ENCODE results near the gene MYL5.
A peak's percentile ranks its signal among the peaks of the same experiment; 100 is the strongest.

MYL5 gene

DNA sequence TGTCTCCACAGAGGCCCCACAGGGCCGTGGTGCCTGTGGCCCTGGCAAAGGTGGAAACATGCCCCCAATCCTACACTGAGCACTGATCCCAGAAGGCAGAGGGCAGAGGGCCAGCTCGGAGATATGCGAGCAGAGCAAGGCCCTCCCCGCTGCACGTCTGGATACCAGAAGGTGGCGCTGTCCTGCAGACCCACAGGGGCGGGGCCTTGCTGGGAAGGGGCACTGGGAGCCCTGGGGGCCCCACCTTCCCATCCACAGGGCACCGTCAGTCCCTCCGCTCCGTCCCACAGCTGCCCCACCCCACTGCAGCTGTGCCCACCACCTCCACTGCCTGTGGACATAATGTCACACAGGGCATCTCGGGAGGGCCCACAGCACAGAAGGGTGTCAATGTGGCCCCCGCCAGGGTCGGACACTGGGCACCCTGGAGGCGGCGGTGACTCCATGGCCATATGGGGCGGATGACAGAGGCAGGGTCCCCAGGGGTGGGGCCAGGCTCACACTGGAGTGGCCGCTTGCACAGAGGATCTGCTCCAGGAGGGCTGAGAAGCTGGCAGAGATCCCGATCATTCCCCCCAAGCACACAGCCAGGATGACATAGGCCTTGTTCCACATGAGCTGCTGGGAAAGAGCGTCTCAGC lies 9.8 kb downstream of the MYL5 start (continued):
- TF ChIP-seq ZNF623 (tag by site-specific recombination; IDR thresholded peaks at IDR 0.05) (no peak), ZFP37 (tag by site-specific recombination; IDR thresholded peaks at IDR 0.05) (no peak), ZNF626 (tag by site-specific recombination; IDR thresholded peaks at IDR 0.05) (no peak), ZNF221 (tag by site-specific recombination; IDR thresholded peaks at IDR 0.05; ENCODE audit: borderline replicate concordance) (no peak), ZNF501 (tag by site-specific recombination; IDR thresholded peaks at IDR 0.05) (no peak), ZBTB48 (tag by site-specific recombination; IDR thresholded peaks at IDR 0.05) (no peak; the same call in 1 of the 2 replicates), ZNF791 (tag by site-specific recombination; IDR thresholded peaks at IDR 0.05) (no peak), ZNF777 (tag by site-specific recombination; IDR thresholded peaks at IDR 0.05; ENCODE audit: borderline replicate concordance) (no peak), OVOL3 (tag by site-specific recombination; IDR thresholded peaks at IDR 0.05) (no peak), HOXD13 (CRISPR knock-in tag; IDR thresholded peaks at IDR 0.05; ENCODE audit: borderline replicate concordance) (no peak), ZNF792 (tag by site-specific recombination; IDR thresholded peaks at IDR 0.05) (no peak), ZNF707 (tag by site-specific recombination; IDR thresholded peaks at IDR 0.05) (no peak), ZFP69B (tag by site-specific recombination; IDR thresholded peaks at IDR 0.05) (peak; percentile 89), HOXA7 (CRISPR knock-in tag; IDR thresholded peaks at IDR 0.05; ENCODE audit: borderline replicate concordance) (no peak), GFI1B (tag by site-specific recombination; IDR thresholded peaks at IDR 0.05) (no peak), ZNF341 (tag by site-specific recombination; IDR thresholded peaks at IDR 0.05; ENCODE audit: low read depth) (no peak), ZNF394 (tag by site-specific recombination; IDR thresholded peaks at IDR 0.05; ENCODE audit: borderline replicate concordance) (no peak), KLF1 (tag by site-specific recombination; IDR thresholded peaks at IDR 0.05) (peak; percentile 74), WT1 (tag by site-specific recombination; IDR thresholded peaks at IDR 0.05) (no peak), ZNF146 (tag by site-specific recombination; IDR thresholded peaks at IDR 0.05) (no peak), MYNN (tag by site-specific recombination; IDR thresholded peaks at IDR 0.05; ENCODE audit: borderline replicate concordance) (no peak), ZFP3 (tag by site-specific recombination; IDR thresholded peaks at IDR 0.05; ENCODE audit: low read depth) (no peak), SCRT1 (tag by site-specific recombination; IDR thresholded peaks at IDR 0.05; ENCODE audit: borderline replicate concordance) (no peak), ZNF184 (tag by site-specific recombination; IDR thresholded peaks at IDR 0.05) (no peak)
- TF ChIP-seq, protein P1, sequence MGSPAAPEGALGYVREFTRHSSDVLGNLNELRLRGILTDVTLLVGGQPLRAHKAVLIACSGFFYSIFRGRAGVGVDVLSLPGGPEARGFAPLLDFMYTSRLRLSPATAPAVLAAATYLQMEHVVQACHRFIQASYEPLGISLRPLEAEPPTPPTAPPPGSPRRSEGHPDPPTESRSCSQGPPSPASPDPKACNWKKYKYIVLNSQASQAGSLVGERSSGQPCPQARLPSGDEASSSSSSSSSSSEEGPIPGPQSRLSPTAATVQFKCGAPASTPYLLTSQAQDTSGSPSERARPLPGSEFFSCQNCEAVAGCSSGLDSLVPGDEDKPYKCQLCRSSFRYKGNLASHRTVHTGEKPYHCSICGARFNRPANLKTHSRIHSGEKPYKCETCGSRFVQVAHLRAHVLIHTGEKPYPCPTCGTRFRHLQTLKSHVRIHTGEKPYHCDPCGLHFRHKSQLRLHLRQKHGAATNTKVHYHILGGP (tag by site-specific recombination; IDR thresholded peaks at IDR 0.05) = no peak
- TF ChIP-seq, protein P2, sequence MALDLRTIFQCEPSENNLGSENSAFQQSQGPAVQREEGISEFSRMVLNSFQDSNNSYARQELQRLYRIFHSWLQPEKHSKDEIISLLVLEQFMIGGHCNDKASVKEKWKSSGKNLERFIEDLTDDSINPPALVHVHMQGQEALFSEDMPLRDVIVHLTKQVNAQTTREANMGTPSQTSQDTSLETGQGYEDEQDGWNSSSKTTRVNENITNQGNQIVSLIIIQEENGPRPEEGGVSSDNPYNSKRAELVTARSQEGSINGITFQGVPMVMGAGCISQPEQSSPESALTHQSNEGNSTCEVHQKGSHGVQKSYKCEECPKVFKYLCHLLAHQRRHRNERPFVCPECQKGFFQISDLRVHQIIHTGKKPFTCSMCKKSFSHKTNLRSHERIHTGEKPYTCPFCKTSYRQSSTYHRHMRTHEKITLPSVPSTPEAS (tag by site-specific recombination; IDR thresholded peaks at IDR 0.05) = no peak
- TF ChIP-seq, protein P3, sequence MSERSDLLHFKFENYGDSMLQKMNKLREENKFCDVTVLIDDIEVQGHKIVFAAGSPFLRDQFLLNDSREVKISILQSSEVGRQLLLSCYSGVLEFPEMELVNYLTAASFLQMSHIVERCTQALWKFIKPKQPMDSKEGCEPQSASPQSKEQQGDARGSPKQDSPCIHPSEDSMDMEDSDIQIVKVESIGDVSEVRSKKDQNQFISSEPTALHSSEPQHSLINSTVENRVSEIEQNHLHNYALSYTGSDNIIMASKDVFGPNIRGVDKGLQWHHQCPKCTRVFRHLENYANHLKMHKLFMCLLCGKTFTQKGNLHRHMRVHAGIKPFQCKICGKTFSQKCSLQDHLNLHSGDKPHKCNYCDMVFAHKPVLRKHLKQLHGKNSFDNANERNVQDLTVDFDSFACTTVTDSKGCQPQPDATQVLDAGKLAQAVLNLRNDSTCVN (tag by site-specific recombination; optimal IDR thresholded peaks at IDR 0.05) = no peak
- TF ChIP-seq, protein P4, sequence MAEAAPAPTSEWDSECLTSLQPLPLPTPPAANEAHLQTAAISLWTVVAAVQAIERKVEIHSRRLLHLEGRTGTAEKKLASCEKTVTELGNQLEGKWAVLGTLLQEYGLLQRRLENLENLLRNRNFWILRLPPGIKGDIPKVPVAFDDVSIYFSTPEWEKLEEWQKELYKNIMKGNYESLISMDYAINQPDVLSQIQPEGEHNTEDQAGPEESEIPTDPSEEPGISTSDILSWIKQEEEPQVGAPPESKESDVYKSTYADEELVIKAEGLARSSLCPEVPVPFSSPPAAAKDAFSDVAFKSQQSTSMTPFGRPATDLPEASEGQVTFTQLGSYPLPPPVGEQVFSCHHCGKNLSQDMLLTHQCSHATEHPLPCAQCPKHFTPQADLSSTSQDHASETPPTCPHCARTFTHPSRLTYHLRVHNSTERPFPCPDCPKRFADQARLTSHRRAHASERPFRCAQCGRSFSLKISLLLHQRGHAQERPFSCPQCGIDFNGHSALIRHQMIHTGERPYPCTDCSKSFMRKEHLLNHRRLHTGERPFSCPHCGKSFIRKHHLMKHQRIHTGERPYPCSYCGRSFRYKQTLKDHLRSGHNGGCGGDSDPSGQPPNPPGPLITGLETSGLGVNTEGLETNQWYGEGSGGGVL (tag by site-specific recombination; IDR thresholded peaks at IDR 0.05) = no peak
- TF ChIP-seq, protein P5, sequence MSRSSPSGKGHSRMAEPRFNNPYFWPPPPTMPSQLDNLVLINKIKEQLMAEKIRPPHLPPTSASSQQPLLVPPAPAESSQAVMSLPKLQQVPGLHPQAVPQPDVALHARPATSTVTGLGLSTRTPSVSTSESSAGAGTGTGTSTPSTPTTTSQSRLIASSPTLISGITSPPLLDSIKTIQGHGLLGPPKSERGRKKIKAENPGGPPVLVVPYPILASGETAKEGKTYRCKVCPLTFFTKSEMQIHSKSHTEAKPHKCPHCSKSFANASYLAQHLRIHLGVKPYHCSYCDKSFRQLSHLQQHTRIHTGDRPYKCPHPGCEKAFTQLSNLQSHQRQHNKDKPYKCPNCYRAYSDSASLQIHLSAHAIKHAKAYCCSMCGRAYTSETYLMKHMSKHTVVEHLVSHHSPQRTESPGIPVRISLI (tag by site-specific recombination; IDR thresholded peaks at IDR 0.05) = no peak
- TF ChIP-seq, protein P6, sequence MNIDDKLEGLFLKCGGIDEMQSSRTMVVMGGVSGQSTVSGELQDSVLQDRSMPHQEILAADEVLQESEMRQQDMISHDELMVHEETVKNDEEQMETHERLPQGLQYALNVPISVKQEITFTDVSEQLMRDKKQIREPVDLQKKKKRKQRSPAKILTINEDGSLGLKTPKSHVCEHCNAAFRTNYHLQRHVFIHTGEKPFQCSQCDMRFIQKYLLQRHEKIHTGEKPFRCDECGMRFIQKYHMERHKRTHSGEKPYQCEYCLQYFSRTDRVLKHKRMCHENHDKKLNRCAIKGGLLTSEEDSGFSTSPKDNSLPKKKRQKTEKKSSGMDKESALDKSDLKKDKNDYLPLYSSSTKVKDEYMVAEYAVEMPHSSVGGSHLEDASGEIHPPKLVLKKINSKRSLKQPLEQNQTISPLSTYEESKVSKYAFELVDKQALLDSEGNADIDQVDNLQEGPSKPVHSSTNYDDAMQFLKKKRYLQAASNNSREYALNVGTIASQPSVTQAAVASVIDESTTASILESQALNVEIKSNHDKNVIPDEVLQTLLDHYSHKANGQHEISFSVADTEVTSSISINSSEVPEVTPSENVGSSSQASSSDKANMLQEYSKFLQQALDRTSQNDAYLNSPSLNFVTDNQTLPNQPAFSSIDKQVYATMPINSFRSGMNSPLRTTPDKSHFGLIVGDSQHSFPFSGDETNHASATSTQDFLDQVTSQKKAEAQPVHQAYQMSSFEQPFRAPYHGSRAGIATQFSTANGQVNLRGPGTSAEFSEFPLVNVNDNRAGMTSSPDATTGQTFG (tag by site-specific recombination; IDR thresholded peaks at IDR 0.05; ENCODE audit: borderline replicate concordance) = no peak

Data from HEK293 (cell line).